HG02840 (cell line): ENCODE measurements around the gene MT1E.
"Not testable (repeated sequence)": the region's sequence is repeated elsewhere in the genome, so short reads cannot be mapped to it uniquely, and the experiment has no call there.

Experiments
- ATAC-seq: cut with Tn5 transposase; IDR thresholded peaks from one replicate; pipeline ENCODE4 v1.9.1; 2021; ENCODE audit warnings: mild to moderate bottlenecking, moderate library complexity, moderate number of reproducible peaks; ENCODE audit not compliant: unreplicated experiment, low FRiP score

MT1E gene

GRCh38 chr16:56625140-56625942, at the start of gene MT1E:
Gene MT1E, plus strand, starts transcription at chr16:56625781. Its CDS starts 71 bp downstream, at chr16:56625852.
- ATAC-seq = peak; percentile 50

GRCh38 chr16:56576585-56577299, 48.8 kb upstream of the MT1E start:
- no peak for ATAC-seq

GRCh38 chr16:56577300-56577625, 48.3 kb upstream of the MT1E start:
- no peak for ATAC-seq

GRCh38 chr16:56580391-56581048, 45.1 kb upstream of the MT1E start:
- ATAC-seq = no peak

- not testable (repeated sequence) for ATAC-seq
Measured at GRCh38 chr16:56582911-56583310, 42.7 kb upstream of the MT1E start.

- no peak for ATAC-seq
Measured at GRCh38 chr16:56583351-56584168, 42.0 kb upstream of the MT1E start.

- no peak for ATAC-seq
Measured at GRCh38 chr16:56584276-56584675, 41.3 kb upstream of the MT1E start.

- no peak for ATAC-seq
Measured at GRCh38 chr16:56588781-56589140, 36.8 kb upstream of the MT1E start.

GRCh38 chr16:56589141-56590039, 36.2 kb upstream of the MT1E start, which contains the start of gene MT3:
Gene MT3, plus strand, starts transcription at chr16:56589528. Its CDS starts 63 bp downstream, at chr16:56589591.
- no peak for ATAC-seq

GRCh38 chr16:56591377-56592060, 34.1 kb upstream of the MT1E start:
- no peak for ATAC-seq

- no peak for ATAC-seq
Measured at GRCh38 chr16:56593573-56594291, 31.8 kb upstream of the MT1E start.

- ATAC-seq = no peak
Measured at GRCh38 chr16:56594292-56594619, 31.3 kb upstream of the MT1E start.

GRCh38 chr16:56600398-56600999, 25.1 kb upstream of the MT1E start:
- ATAC-seq = no peak

GRCh38 chr16:56601325-56601724, 24.3 kb upstream of the MT1E start:
- ATAC-seq = no peak

- ATAC-seq = no peak
Measured at GRCh38 chr16:56603589-56603988, 22.0 kb upstream of the MT1E start.

GRCh38 chr16:56604966-56605365, 20.6 kb upstream of the MT1E start:
- ATAC-seq = no peak

GRCh38 chr16:56605475-56605874, 20.1 kb upstream of the MT1E start:
- ATAC-seq = no peak

- no peak for ATAC-seq
Measured at GRCh38 chr16:56606071-56606475, 19.5 kb upstream of the MT1E start.
